Left lobe of liver (tissue), 2 donors: Measurements from ENCODE around the gene ISLR. TPM values are rescaled to one million over a fixed set of nuclear protein-coding genes. Genes with fewer than 3 reads are reported as not detected.

ENCODE experiments used
- ATAC-seq: fragments of 200-7000 bp; cut with Tn5 transposase; one replicate; pipeline ENCODE4 v1.9.1; 2020; ENCODE audit warnings: mild to moderate bottlenecking, moderate library complexity
- DNase-seq: peaks from one replicate; pipeline ENCODE4 v3.0.0-alpha.2; 2020; ENCODE audit warnings: low spot score
- total RNA-seq: library from RNA; stranded (reverse); gene quantifications from one replicate; pipeline ENCODE4 v1.2.1, GENCODE V29; 2021
- donor health status: DM: no; HTN: no; CAD: no; lungs with moderate emphysema.
- donor health status: DM: no; HTN: yes; CAD: no.

Gene ISLR
- total RNA-seq, 1 donor from 2014 or later, result 2.3 TPM

DNA sequence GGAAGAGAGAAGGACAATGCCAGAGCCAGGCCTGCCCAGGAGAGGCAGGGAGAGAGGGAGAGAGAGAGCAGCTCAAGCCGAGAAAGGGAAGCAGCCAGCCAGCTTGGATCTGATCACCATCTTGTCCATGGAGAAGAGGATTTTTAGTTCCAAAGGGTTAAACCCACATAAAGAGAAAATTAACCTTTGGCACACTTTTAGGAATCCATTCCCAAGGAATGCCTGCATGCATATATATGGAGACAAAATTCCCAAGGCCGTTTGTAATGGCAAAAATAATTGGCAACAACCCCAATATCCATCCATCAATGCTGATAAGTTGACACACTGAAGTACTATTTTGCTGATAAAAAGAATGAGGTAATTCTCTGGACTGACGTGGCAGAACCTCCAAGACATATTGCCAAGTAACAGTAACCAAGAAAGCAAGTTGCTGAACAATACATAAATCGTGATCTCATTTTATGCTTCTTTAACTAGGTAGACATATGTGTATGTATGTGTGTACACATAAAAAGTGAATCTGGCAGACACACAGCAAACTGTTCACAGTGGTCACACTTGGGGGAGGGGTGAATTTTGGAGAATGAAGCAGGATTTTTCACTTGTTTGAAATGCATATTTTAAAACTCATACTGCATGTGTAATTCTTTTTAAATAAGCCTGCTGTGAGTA lies 36.6 kb downstream of the ISLR start:
- DNase-seq (no peak), ATAC-seq (no peak)

DNA sequence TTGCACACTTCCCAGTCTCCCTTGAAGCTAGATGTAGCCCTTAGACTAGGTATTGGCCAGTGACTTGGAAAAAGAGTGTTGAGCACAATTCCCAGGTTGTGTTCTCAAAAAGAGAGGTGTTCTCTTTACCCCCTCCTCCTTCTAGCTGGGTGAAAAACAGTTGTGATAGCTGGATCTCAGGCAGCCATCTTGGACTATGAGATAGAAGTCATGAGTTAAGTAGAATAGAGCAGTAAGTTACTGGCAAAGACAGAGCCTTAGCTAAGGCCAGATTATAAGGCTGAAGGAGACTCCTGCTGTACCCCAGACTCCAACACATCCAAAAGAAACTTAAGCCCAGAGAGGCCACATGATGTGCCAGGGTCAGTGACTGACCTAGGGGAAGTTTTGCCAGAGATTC lies 37.2 kb downstream of the ISLR start:
- ATAC-seq, result no peak
- DNase-seq, result no peak

DNA sequence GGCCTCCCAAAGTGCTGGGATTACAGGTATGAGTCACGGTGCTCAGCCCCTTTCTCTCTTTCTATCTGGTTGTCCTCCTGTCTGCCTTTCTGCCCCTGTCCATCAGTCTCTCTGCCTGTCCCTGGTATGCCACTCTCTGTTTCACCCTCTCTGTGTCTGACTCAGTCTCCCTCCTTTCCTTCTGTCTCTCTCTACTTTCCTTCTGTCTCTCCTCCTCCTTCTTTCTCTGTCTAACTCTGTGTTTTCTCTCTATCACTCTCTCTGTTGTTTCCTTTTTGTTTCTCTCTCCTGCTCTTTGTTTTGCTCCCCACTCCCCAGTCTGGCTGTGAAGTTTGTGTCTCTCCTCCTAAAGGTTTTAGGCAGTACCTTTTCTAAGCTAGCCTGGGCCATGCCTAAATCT lies 38.1 kb downstream of the ISLR start:
- ATAC-seq, result no peak
- no peak for DNase-seq

DNA sequence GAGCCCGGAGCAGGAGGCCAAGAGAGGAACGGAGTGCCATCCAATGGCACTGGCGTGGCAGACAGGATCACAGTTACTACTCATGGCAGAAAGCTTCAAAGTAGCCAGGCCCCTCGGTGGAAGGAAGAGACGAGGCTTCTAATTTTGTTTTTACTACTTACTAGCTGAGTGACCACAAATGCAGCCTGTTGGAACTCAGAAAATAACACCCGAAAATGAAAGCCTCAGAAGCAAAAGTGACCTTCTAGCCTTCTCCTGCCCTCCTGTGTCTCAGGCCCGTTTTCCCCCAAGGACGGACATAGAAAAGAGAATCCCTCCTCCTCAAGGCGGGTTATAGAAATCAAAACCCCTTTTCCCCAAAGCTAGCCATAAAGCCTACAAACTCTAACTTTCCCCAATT lies 39.0 kb downstream of the ISLR start:
- ATAC-seq, result no peak
- DNase-seq, result no peak

DNA sequence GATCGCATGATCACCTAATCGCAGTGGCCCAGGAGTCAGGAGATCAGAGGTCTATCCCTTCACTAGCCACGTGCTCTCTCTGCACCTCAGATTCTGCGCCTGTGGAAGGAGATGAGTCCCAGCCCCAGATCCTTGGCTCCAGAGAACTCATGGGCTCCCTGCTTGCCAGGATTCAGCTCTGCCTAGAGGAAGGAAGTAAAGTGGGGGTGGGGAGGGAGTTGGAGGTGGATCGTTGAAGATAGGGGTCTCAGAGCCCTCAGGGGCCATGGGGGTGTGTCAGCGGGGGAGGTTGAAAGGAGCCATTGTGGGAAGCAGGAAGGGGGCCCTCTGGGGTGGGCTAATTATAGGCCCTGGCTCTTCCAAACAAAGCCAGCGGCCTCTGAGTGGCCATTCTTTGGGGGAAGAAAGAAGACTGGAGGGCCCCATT lies 40.4 kb downstream of the ISLR start:
- DNase-seq (no peak), ATAC-seq (no peak)

DNA sequence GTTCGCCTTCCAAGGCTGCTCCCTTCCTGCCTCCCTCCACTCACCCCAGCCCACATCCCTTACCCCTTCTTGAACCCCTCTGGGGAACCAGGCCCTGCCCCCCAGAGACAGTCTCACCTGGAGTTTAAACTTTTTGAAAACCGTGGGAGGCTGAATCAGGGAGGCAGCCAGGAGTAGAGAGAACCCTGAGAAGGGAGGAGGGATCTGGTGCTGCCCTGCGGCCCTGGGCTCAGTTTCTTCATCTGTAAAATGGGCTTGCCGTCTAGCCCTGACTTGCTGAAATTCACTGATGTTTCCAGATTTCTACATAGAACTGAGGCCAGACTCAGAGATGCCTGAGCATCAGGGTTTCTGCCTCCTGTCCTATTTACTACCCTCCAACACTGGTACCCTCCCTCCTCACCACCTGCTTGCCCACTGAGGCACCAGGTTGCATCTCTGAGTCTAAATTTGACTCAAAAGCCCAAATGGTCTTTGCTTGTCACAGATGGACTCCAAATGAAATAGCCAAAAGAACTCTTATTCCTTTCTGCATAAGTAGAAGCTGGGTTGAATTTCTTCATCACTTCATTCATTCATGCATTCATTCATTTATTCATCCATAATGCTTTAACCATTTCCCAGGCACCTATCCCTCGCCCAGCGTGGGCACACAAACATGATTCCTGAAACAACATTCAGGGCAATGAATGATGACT lies 41.0 kb downstream of the ISLR start:
- ATAC-seq (no peak), DNase-seq (no peak)

DNA sequence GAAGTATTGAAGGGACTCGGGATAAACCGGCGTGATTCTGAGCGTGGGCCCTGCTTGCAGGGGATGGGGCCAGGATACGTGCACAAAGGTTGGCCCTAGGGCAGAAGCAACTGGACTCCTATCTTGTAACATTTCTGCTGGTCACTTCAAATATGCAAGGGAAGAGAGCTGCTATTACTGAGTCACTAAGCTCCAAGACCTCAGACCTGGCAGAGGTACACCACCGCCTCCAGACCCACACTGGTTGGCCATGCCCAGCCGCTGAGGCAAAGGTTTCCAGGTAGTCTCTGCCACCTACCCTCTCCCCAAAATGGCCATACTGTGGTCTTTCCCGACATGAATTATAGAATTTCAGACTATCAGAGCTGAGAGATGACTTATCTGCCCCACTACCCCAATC lies 42.4 kb downstream of the ISLR start:
- no peak for ATAC-seq
- no peak for DNase-seq

DNA sequence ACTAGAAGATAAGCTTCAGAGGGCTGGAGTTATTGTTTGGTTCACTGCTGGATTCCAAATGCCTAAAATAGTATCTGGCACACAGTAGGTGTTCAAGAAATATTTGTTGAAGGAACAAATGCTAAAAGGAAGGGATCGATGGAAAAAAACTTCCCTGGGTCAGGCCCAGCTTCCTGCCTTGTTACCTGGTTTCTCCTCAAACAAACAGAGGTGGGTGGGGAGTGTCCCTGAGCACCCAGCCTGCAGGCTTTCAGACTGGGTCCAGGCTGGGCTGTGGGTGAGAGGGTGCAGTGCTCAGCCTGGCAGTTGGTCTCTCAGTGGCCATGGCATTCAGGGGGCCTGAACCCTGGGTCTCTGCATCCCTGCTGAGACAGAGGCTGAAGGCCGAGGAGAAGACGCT lies 43.4 kb downstream of the ISLR start:
- no peak for DNase-seq
- ATAC-seq, result no peak

DNA sequence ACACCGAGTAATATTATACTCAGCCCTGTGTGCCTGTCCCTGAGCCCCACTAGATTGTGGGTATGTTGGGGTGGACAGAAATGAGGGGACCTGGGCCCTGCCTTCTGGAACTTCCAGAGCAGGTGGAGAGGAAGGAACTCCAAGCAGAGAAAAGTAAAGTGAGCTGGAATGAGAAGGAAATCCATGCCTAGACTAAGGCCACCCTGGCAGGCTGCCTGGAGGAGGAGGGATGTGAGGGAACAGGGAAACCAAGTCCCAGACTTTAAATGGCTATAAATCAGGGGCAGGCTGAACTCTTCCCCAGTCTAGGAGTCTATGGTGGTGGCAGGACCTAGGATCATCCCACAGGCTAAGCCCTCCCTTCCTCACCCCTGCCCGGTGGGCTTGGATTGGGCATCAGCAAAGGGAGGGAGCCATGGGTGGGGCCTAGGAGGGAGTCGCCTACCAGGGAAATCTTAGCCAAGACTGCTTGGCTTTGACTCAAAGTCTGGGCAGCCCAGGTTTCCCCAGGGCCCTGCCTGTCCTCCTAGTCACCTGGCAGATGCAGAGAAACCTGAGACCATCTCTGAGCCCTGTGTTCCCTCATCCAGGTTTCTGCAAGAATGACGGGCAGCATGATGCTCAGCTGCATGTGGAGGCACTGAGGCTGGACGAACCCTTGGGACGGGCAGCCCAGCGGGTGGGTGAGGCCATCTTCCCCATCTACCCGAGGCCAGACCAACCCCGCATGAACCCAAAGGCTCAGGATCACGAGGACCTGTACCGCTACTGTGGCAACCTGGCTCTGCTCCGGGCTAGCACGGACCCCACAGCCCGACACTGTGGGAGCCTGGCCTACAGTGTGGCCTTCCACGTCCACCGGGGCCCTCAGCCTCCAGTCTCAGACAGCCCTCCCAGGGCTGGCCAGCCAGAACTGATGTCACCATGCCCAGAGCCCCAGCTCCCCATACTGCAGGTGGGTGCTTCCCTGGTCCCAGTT lies 44.7 kb downstream of the ISLR start:
- DNase-seq, result no peak
- no peak for ATAC-seq

DNA sequence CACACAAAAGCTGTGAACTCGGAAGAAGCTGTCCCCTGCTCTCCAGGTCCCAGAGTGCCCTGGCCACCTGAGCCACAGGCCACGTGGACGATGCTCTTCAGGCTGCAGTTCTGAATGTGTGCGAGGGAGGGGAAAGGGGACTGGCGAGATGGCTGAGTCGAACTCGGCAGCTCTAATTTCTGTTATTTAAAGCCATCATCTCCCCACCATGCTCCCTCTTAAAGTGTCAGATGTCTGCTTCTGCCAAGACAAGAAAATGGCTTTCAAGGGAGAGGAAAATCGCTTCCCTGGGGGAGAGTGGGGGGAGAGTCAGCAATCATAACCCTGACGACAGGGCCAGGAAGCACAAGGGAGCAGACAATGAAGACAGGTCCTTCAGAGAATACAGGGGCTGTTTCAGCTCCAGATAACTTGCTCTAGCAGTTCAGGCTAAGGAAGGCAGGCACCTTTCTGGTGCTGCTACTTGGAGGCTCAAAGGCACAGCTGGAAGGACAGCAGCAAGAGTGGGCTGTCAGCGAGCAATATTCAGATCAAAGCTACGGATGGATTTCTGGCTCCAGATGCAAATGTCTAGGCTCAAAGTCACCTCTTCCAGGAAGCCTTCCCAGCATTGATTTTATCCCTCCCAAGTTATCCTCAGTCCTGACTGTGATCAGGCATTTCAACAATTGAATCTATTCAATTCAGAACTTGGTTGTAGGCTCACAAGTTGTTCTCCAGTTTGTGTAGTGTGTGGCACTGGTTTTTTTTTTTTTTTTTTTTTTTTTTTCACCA lies 47.2 kb downstream of the ISLR start:
- ATAC-seq (no peak), DNase-seq (no peak)

DNA sequence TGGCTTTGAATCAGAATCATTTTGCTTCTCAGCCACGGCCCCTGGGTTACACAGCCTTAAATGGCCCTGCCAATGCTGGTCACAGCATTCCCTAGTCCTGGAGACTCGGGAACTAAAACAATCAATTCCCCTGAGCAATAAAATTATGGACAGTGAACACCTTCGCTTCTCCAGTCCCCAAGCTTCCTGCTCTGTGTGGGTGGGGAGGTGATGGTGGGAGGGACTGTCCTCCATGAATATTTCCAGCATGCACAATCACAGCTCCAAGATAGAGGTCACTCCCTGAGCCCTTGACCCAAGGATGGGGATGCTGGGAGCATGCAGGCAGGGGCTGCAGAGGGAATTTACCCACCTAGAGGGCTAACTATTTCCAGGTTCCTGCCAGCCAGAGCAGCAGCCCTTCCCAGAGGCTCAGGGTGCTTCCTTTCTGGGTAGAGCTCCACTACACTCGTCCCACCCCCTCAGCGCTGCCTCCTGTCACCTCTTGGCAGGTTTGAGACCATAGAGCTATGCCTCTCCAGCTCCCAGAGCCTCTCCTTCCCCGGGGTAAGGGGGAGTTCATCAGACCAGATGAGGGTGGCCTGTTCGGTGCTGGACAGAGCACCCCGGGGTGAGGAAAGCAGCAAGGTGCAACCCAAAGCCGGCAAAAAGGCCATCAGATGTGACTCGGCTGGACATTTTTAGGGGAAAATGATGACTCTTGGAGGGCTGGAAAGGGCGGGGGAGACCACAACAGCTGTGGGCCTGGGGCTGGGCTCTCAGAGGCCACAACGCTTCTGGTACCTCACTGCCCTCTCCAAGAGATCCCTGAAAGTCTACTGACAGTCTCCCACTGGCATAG lies 48.1 kb downstream of the ISLR start:
- ATAC-seq, result no peak
- no peak for DNase-seq

DNA sequence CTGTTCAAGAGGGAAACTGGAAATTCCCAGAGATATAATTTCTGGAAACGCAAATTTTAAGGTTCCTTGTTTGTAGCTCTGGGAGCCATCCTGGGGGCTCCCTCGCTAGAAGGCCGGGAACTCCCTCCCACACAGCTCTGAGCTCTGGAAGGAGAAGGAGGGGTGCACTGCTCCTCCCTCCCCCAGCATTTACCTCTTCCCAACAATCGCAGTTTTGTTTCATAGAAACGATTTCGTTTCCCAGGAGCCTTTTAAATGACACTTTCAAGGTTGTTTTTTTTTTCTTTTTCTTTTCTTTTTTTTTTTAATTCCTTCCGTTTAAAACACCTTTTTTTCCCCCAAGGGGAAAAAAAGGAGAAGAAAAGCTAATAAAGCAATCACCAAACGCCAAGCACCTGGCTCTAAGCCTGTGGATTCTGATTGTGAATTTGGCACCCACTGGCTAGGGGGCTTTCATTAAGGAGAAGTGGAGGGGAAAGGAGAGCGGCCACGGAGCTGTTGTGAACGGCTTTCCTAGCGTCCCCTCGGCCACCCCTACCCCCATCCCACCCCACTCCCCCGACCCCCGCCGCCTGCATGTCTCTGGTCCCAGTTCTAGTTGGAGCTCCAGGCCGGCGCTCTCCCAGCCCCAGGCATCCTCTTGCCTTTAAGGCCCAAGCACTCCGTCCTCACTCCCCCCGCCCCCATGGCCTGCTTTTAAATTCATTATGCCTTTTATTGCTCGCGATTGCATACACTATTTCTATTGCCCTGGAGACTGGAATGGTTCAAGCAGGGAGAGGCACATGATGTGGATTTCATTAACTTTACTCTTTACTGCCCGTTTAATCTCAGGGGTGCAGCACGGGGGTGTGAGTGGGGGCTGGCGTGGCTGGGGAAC lies 49.0 kb downstream of the ISLR start:
- ATAC-seq, result no peak
- no peak for DNase-seq

DNA sequence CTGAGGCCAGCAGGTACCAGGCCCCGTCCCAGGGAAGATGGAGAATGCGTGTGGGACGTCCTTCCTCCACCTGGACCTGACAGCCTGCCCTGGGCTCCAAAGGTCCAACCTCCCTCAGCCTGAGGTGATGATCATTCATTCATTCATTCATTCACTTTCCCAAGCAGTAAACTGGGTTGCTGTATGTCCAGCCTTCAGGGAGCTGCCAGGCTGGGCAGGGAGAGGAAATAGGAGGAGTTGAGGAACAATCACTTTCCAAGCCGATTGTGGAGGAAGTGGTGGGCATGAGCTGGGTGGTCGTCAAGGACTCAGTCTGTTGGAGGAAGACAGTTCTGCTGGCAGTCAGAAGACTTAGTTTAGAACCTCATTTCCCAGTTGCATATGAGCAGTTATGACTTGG lies 52.4 kb downstream of the ISLR start:
- ATAC-seq (no peak), DNase-seq (no peak)

Other genes with a start within 250 kb of the ISLR start
- gene LOXL1, start 247.2 kb upstream of the ISLR start, total RNA-seq, result 0.75 TPM
- gene STOML1, start 181.4 kb upstream of the ISLR start, total RNA-seq, result 8.1 TPM
- 15.5 TPM for gene PML, start 179.0 kb upstream of the ISLR start, total RNA-seq
- 1.6 TPM for gene GOLGA6A, start 91.2 kb upstream of the ISLR start, total RNA-seq
- 0.30 TPM for gene ISLR2, start 43.1 kb upstream of the ISLR start, total RNA-seq
- not detected for gene STRA6, start 29.1 kb downstream of the ISLR start, total RNA-seq
- not detected for gene CCDC33, start 62.6 kb downstream of the ISLR start, total RNA-seq
- gene CYP11A1, start 193.9 kb downstream of the ISLR start, total RNA-seq, result 3.0 TPM